H9 (cell line): ENCODE data around the gene LYRM2. TPM values are rescaled to one million over a fixed set of nuclear protein-coding genes. Genes with fewer than 3 reads are reported as not detected.

Experiments
- DNase-seq: peaks from one replicate; pipeline ENCODE4 v3.0.0-alpha.2; 2017
- H2AFZ ChIP-seq: one replicate; pipeline ENCODE4 v1.6.1; 2013; ENCODE audit warnings: mild to moderate bottlenecking, low read length, control low read depth, moderate library complexity
- H2AK5ac ChIP-seq: 2 replicates; pipeline ENCODE4 v1.6.1; 2013; ENCODE audit warnings: low read length, control low read depth, mixed read lengths; ENCODE audit not compliant: insufficient read length
- H2BK120ac ChIP-seq: one replicate; pipeline ENCODE4 v1.6.1; 2013; ENCODE audit warnings: low read depth, mild to moderate bottlenecking, low read length, control low read depth, inconsistent platforms; ENCODE audit not compliant: poor library complexity, severe bottlenecking
- H2BK12ac ChIP-seq: 2 replicates; pipeline ENCODE4 v1.6.1; 2013; ENCODE audit warnings: low read length, control low read depth, mixed read lengths, low read depth; ENCODE audit not compliant: insufficient read length
- H2BK15ac ChIP-seq: 2 replicates; pipeline ENCODE4 v1.6.1; 2013; ENCODE audit warnings: low read depth, low read length, control low read depth
- H2BK20ac ChIP-seq: one replicate; pipeline ENCODE4 v1.6.1; 2013; ENCODE audit warnings: low read depth, mild to moderate bottlenecking, low read length, control low read depth, inconsistent platforms; ENCODE audit not compliant: poor library complexity, severe bottlenecking
- H2BK5ac ChIP-seq: 2 replicates; pipeline ENCODE4 v1.6.1; 2013; ENCODE audit warnings: low read length, control low read depth, mixed read lengths; ENCODE audit not compliant: insufficient read length
- H3K14ac ChIP-seq: 2 replicates; pipeline ENCODE4 v1.6.1; 2013; ENCODE audit warnings: low read length, control low read depth; ENCODE audit not compliant: insufficient read depth
- H3K18ac ChIP-seq: 2 replicates; pipeline ENCODE4 v1.6.1; 2013; ENCODE audit warnings: low read depth, mild to moderate bottlenecking, mixed read lengths, low read length, control low read depth; ENCODE audit not compliant: insufficient read length
- H3K23ac ChIP-seq: 2 replicates; pipeline ENCODE4 v1.6.1; 2013; ENCODE audit warnings: low read length, control low read depth, mixed read lengths, low read depth; ENCODE audit not compliant: insufficient read length
- H3K23me2 ChIP-seq: 2 replicates; pipeline ENCODE4 v1.6.1; 2013; ENCODE audit warnings: low read depth, mild to moderate bottlenecking, mixed read lengths, low read length, control low read depth; ENCODE audit not compliant: insufficient read length, poor library complexity, severe bottlenecking
- H3K27ac ChIP-seq: 2 replicates; pipeline ENCODE4 v1.5.1; 2013; ENCODE audit warnings: low read length, control low read depth, mixed read lengths, low read depth; ENCODE audit not compliant: insufficient read length
- H3K27me3 ChIP-seq: 2 replicates; pipeline ENCODE4 v1.6.1; 2013; ENCODE audit warnings: low read length, control low read depth, inconsistent platforms; ENCODE audit not compliant: insufficient read depth
- H3K4ac ChIP-seq: 2 replicates; pipeline ENCODE4 v1.6.1; 2013; ENCODE audit warnings: low read depth, mild to moderate bottlenecking, control low read depth, inconsistent platforms, low read length, moderate library complexity
- H3K4me1 ChIP-seq: 2 replicates; pipeline ENCODE4 v1.6.1; 2013; ENCODE audit warnings: low read length, control low read depth, inconsistent platforms; ENCODE audit not compliant: insufficient read depth
- H3K4me2 ChIP-seq: 2 replicates; pipeline ENCODE4 v1.6.1; 2013; ENCODE audit warnings: low read length, control low read depth, mixed read lengths; ENCODE audit not compliant: insufficient read length, insufficient read depth
- H3K56ac ChIP-seq: 2 replicates; pipeline ENCODE4 v1.6.1; 2013; ENCODE audit warnings: low read depth, mild to moderate bottlenecking, mixed read lengths, low read length, control low read depth; ENCODE audit not compliant: insufficient read length
- H3K79me1 ChIP-seq: 2 replicates; pipeline ENCODE4 v1.6.1; 2013; ENCODE audit warnings: low read depth, mild to moderate bottlenecking, moderate library complexity, low read length, control low read depth, inconsistent platforms; ENCODE audit not compliant: insufficient read depth, poor library complexity, severe bottlenecking
- H3K79me2 ChIP-seq: 2 replicates; pipeline ENCODE4 v1.6.1; 2013; ENCODE audit warnings: low read length, control low read depth, inconsistent platforms; ENCODE audit not compliant: insufficient read depth
- H3K9ac ChIP-seq: 2 replicates; pipeline ENCODE4 v1.6.1; 2013; ENCODE audit warnings: low read length, control low read depth, mixed read lengths; ENCODE audit not compliant: insufficient read length; ENCODE audit errors: extremely low read depth
- H3K9me3 ChIP-seq: one replicate; pipeline ENCODE4 v1.6.1; 2013; ENCODE audit warnings: low read depth, low read length, inconsistent platforms; ENCODE audit not compliant: control insufficient read depth
- H3T11ph ChIP-seq: one replicate; pipeline ENCODE4 v1.6.1; 2013; ENCODE audit warnings: mild to moderate bottlenecking, low read length, control low read depth, inconsistent platforms
- H4K20me1 ChIP-seq: one replicate; pipeline ENCODE4 v1.6.1; 2013; ENCODE audit not compliant: control insufficient read depth, insufficient read length, insufficient read depth
- H4K5ac ChIP-seq: 2 replicates; pipeline ENCODE4 v1.6.1; 2013; ENCODE audit warnings: low read depth, mild to moderate bottlenecking, mixed read lengths, low read length, control low read depth; ENCODE audit not compliant: insufficient read length
- H4K8ac ChIP-seq: replicated peaks from 2 replicates; pipeline ENCODE4 v1.6.1; 2013; ENCODE audit warnings: low read length, control low read depth, mixed read lengths, low read depth; ENCODE audit not compliant: insufficient read length
- H4K91ac ChIP-seq: 2 replicates; pipeline ENCODE4 v1.6.1; 2013; ENCODE audit warnings: low read depth, mild to moderate bottlenecking, moderate library complexity, mixed read lengths, low read length, control low read depth; ENCODE audit not compliant: insufficient read length
- H3K27ac Mint-ChIP-seq, 3 experiments: 2 replicates in 2 of 3; 3 replicates in 1 of 3; pipeline ENCODE4 v1.8.0; 2020 to 2021; ENCODE audit warnings: mixed read lengths in 3 of 3, mild to moderate bottlenecking in 1 of 3, moderate library complexity in 1 of 3
- H3K27me3 Mint-ChIP-seq: 2 replicates; pipeline ENCODE4 v1.8.0; 2021; ENCODE audit warnings: low read depth, mild to moderate bottlenecking, moderate library complexity, mixed read lengths
- H3K36me3 Mint-ChIP-seq, 3 experiments: 2 replicates in 2 of 3; 3 replicates in 1 of 3; pipeline ENCODE4 v1.8.0; 2020 to 2021; ENCODE audit warnings: low read depth in 3 of 3, mixed read lengths in 3 of 3; ENCODE audit not compliant: insufficient read depth in 1 of 3
- H3K4me1 Mint-ChIP-seq, 2 experiments: 2 replicates each; pipeline ENCODE4 v1.8.0; 2020; ENCODE audit warnings: mixed read lengths in 2 of 2
- H3K4me3 Mint-ChIP-seq, 2 experiments: 2 replicates in 1 of 2; 3 replicates in 1 of 2; pipeline ENCODE4 v1.8.0; 2020 to 2021; ENCODE audit warnings: mild to moderate bottlenecking in 2 of 2, mixed read lengths in 2 of 2, moderate library complexity in 1 of 2
- H3K9me3 Mint-ChIP-seq, 2 experiments: 2 replicates in 1 of 2; 3 replicates in 1 of 2; pipeline ENCODE4 v1.8.0; 2020; ENCODE audit warnings: mild to moderate bottlenecking in 2 of 2, mixed read lengths in 2 of 2, moderate library complexity in 1 of 2
- total RNA-seq: library from RNA; stranded (reverse); gene quantifications from 2 replicates; pipeline ENCODE4 v1.2.1, GENCODE V29; 2021
- TF ChIP-seq, protein P1 (sequence below): fragments of 200-600 bp; sonication (generic); conservative IDR thresholded peaks from 3 replicates; pipeline ENCODE4 v1.8.0; 2021; ENCODE audit warnings: antibody characterized with exemption, mild to moderate bottlenecking

Gene LYRM2
- total RNA-seq, 1 experiment from 2014 or later = 29.8 TPM

DNA sequence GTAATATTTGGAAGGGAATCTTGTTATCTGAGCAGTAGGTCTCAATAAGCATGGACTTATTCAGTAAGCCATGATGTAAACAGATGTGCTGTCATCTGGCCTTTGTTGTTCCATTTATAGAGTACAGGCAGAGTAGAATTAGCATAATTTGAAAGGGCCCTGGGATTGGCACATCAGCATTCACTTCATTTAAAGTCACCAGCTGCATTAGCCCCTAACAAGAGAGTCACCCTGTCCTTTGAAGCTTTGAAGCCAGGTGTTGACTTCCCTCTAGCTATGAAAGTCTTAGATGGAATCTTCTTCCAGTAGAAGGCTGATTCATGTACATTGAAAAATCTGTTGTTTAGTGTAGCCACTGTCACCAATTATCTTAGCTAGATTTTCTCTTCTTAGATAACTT is 109.7 kb downstream of the LYRM2 start:
- no peak overlapping the region for H3K27ac ChIP-seq
- no peaks in the 10 kb centered on the region for H3K36me3 Mint-ChIP-seq
- H2BK20ac ChIP-seq = no peak overlapping the region

More for the DNA sequence above, 109.7 kb downstream of the LYRM2 start:
- TF ChIP-seq, protein P1, sequence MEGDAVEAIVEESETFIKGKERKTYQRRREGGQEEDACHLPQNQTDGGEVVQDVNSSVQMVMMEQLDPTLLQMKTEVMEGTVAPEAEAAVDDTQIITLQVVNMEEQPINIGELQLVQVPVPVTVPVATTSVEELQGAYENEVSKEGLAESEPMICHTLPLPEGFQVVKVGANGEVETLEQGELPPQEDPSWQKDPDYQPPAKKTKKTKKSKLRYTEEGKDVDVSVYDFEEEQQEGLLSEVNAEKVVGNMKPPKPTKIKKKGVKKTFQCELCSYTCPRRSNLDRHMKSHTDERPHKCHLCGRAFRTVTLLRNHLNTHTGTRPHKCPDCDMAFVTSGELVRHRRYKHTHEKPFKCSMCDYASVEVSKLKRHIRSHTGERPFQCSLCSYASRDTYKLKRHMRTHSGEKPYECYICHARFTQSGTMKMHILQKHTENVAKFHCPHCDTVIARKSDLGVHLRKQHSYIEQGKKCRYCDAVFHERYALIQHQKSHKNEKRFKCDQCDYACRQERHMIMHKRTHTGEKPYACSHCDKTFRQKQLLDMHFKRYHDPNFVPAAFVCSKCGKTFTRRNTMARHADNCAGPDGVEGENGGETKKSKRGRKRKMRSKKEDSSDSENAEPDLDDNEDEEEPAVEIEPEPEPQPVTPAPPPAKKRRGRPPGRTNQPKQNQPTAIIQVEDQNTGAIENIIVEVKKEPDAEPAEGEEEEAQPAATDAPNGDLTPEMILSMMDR = no peak
- Histone ChIP-seq H3K27me3 (no peaks in the 10 kb centered on the region), H2BK5ac (no peak overlapping the region), H3K23me2 (no peaks in the 10 kb centered on the region), H2AK5ac (no peak overlapping the region), H2BK12ac (no peak overlapping the region), H3K79me2 (no peaks in the 10 kb centered on the region), H3K23ac (no peak overlapping the region), H3K79me1 (no peaks in the 10 kb centered on the region), H3K56ac (no peak overlapping the region), H4K8ac (no peak overlapping the region), H3T11ph (no peak overlapping the region), H3K4me2 (no peak overlapping the region), H2BK120ac (no peak overlapping the region), H3K4ac (no peak overlapping the region), H2AFZ (no peak overlapping the region), H4K91ac (no peak overlapping the region), H2BK15ac (no peak overlapping the region), H3K14ac (no peak overlapping the region), H3K9me3 (no peaks in the 10 kb centered on the region), H4K20me1 (no peaks in the 10 kb centered on the region), H3K9ac (no peak overlapping the region), H3K18ac (no peak overlapping the region), H4K5ac (no peak overlapping the region), H3K4me1 (no peaks in the 10 kb centered on the region)
- no peaks in the 10 kb centered on the region for H3K9me3 Mint-ChIP-seq
- no peak for DNase-seq
- no peaks in the 10 kb centered on the region for H3K27me3 Mint-ChIP-seq
- no peak overlapping the region for H3K4me3 Mint-ChIP-seq
- H3K4me1 Mint-ChIP-seq = no peaks in the 10 kb centered on the region
- no peak overlapping the region for H3K27ac Mint-ChIP-seq
